GM18907 (cell line): ENCODE data around the gene COLEC11.
"Not testable (repeated sequence)": the region's sequence is repeated elsewhere in the genome, so short reads cannot be mapped to it uniquely, and the experiment has no call there.

Source experiments
- ATAC-seq: cut with Tn5 transposase; IDR thresholded peaks from one replicate; pipeline ENCODE4 v1.9.1; 2021; ENCODE audit warnings: mild to moderate bottlenecking, moderate library complexity; ENCODE audit not compliant: unreplicated experiment

Gene COLEC11

DNA sequence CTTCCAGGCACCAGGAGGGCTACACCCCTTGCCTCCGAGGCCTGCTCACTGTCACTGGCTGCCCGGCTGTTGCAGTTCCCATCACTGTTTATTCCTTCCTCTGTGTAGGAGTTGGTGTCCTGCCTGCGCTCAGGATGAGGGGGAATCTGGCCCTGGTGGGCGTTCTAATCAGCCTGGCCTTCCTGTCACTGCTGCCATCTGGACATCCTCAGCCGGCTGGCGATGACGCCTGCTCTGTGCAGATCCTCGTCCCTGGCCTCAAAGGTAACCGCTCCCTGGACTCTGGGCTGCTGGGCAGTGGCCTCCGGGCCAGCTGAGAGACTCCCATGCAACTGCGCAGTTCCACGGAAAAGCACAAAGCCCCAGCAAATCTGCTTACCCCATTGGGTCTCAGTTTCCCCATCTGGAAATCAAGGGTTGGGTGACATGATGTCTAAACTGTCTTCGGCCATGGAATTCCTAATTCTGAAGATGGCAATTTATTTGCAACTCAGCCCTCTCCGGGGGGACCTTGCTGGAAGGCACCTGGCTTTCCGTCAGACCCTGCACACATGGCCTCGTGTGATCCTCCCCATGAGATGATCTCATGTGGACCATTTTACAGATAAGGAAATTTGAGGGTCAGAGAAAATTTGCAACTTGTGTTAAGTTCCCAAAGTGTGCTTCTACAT lies 9.4 kb downstream of the COLEC11 start:
- ATAC-seq, result no peak

DNA sequence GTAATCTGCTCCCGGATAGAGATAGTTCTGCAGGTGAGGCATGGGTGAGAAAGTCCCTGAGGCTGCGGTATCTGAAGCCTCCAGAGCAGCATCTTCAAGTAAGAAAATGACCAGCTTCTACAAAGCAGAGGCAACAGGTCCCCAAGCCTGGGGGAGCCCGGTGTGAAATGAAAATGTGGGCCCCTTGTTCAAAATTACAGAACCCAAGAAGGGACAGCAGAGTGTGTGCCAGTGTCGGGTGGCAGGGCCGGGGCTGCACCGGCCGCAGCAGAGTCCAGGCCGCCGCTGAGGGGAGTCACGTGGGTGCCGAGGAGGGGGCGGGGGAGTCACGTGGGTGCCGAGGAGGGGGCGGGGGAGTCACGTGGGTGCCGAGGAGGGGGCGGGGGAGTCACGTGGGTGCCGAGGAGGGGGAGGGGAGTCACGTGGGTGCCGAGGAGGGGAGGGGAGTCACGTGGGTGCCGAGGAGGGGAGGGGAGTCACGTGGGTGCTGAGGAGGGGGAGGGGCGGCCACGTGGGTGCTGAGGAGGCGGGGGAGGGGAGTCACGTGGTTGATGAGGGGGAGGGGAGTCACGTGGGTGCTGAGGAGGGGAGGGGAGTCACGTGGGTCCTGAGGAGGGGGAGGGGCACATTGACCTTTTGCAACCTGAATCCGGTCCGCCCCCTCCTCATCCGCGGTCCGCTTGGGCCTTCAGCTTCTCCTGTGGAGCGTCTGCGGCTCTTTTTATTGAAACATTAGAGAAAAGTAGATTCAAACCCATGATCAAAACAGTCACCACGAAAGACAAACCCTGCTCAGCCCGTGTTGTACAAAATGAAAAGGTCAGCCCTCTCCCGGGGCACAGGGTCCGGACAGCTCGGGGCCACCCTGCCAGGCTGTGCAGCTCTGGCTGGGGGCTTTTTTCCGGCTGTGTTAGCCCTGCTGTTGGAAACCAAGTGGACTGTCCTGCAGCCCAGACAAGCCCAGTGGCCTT lies 10.4 kb downstream of the COLEC11 start:
- ATAC-seq, result no peak

DNA sequence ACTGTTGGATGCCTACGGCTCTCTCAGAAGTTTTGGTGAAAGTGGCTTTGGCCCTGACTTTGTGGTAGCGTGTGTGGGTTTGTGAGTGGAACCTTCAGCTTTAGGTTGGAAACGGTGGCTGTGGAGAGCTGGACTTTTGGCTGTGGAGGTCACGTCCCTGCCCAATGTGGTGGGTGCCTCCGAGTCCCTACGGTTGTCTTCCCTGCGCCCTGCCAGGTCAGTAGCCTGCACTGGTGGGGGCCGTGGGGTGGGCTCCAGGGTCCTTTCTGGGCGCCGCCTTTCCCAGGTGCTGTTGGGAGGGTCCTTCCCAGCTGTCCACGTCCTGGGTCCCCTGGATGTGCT lies 11.1 kb downstream of the COLEC11 start:
- no peak for ATAC-seq

- no peak for ATAC-seq
Observed at GRCh38 chr2:3606370-3607201, 11.7 kb downstream of the COLEC11 start.

- no peak for ATAC-seq
Observed at GRCh38 chr2:3608373-3609278, 13.7 kb downstream of the COLEC11 start.

DNA sequence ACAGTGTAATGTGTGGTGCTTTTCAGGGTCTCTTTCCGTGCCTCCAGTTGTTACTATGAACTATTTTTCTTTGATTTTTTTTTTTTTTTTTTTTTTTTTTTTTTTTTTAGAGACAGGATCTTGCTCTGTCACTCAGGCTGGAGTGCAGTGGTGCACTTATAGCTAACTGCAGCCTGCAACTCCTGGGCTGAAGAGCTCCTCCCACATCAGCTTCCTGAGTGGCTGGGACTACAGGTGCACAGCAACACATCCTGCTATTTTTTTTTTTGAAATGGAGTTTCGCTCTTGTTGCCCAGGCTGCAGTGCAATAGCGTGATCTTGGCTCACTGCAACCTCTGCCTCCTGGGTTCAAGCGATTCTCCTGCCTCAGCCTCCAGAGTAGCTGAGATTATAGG lies 14.4 kb downstream of the COLEC11 start:
- ATAC-seq, result not testable (repeated sequence)

GRCh38 chr2:3610415-3610814 lies 15.5 kb downstream of the COLEC11 start:
- no peak for ATAC-seq

GRCh38 chr2:3610881-3611505 lies 16.1 kb downstream of the COLEC11 start:
- ATAC-seq, result no peak

DNA sequence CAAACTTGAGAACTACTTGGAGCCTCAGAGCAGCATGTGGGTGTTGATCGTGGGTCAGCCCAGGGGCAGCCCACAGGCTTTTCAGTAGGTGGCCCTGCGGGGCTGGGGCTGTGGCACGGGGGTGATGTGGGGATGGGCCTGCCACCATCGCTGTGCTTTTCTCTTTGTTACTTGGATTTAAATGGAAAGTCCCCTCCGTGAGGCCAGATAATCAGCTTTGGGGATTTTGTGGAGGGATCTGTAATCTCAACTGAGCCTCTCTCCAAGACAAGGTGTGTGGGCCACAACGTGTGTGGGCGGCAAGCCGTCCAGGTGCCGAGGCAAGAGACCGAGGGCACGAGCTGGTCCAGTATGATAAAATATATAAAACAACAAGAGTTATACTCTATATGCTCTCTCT lies 16.7 kb downstream of the COLEC11 start:
- ATAC-seq, result no peak

GRCh38 chr2:3612639-3613523 lies 18.0 kb downstream of the COLEC11 start:
- ATAC-seq, result no peak

GRCh38 chr2:3613524-3613905 lies 18.6 kb downstream of the COLEC11 start:
- no peak for ATAC-seq

- ATAC-seq, result not testable (repeated sequence)
Observed at GRCh38 chr2:3614743-3615142, 19.8 kb downstream of the COLEC11 start.

GRCh38 chr2:3615541-3616200 lies 20.8 kb downstream of the COLEC11 start:
- not testable (repeated sequence) for ATAC-seq

DNA sequence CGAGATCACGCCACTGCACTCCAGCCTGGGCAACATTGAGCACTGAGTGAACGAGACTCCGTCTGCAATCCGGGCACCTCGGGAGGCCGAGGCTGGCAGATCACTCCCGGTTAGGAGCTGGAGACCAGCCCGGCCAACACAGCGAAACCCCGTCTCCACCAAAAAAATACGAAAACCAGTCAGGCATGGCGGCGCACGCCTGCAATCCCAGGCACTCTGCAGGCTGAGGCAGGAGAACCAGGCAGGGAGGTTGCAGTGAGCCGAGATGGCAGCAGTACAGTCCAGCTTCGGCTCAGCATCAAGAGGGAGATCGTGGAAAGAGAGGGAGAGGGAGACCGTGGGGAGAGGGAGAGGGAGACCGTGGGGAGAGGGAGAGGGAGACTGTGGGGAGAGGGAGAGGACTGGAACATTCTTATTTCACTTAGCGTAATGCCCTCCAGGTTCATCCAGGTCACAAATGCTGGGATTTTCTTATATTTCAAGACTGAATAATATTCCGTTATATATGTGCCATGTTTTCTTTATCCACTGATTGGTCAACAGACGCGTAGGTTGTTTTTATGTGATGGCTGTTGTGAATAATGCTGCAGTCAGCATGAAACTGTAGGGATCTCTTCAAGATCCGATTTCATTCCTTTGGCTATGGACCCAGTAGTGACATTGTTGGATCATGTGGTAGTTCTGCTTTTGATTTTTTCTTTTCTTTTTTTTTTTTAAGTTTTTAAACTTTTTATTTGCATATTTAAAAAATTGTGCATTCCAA lies 21.7 kb downstream of the COLEC11 start:
- ATAC-seq, result not testable (repeated sequence)

DNA sequence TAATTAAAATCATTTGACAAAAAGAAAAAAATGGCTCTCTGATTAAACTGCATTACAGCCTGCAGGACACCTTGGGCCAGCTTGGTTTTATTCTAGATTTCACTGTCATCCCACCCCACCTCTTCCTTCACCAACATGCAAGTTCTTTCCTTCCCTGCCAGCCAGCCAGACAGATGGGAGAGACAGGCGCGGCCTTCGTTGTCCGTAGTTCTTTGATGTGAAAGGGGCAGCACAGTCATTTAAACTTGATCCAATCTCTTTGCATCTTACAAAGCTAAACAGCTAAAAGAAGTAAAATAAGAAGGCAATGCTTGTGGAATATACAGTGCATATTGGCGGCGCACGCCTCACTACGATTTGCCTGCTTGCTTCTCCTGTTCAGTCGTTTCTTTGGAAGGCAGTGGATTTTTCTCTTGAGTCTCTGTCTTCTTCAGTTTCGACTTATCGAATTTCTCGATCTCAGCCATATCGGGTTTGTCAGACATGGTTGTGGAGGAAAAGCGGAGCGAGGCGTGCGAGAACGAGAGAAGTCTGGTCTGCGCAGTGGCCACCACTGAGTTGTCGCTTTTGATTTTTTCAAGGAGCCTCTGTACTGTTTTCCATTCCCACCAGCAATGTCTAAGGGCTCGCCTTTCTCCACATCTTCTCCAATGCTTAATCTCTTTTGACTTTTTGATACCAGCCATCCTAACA lies 22.4 kb downstream of the COLEC11 start:
- no peak for ATAC-seq

- no peak for ATAC-seq
Observed at GRCh38 chr2:3618367-3618766, 23.5 kb downstream of the COLEC11 start.

DNA sequence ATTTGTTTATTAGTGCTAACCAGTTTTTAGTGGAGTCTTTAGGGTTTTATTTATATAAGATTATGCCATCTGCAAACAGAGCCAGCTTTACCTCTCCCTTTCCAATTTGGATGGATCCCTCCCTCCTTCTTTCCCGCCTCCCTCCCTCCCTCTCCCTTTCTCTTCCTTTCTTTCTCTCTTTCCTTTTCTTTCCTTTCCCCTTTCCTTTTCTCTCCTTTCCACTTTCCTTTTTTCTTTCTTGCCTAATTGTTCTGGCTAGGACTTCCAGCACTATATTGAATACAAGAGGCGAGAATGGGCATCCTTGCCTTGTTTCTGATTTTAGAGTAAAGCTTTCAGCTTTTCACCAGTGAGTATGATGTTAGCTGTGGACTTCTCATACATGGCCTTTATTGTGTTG lies 24.1 kb downstream of the COLEC11 start:
- no peak for ATAC-seq
